Cardiac muscle cell (in vitro differentiated cells and primary cell): ENCODE measurements around the gene CMIP. TPM values are rescaled to one million over a fixed set of nuclear protein-coding genes. Genes with fewer than 3 reads are reported as not detected.
A peak's percentile ranks its signal among the peaks of the same experiment; 100 is the strongest.

ENCODE experiments used
- DNase-seq, 2 donors: peaks; one replicate each; pipeline versions ENCODE4 v3.0.0 to v3.0.0-alpha.2; 2010 to 2017; ENCODE audit warnings: low read depth in 1 of 2, low spot score in 1 of 2
- H3K27ac ChIP-seq: fragments of 200-600 bp; sonication (generic); 2 replicates; pipeline ENCODE4 v1.5.1; 2016
- H3K27me3 ChIP-seq: fragments of 200-600 bp; sonication (generic); 2 replicates; pipeline ENCODE4 v1.6.0; 2016; ENCODE audit warnings: control low read depth
- H3K36me3 ChIP-seq: fragments of 200-600 bp; sonication (generic); 2 replicates; pipeline ENCODE4 v1.5.1; 2016; ENCODE audit warnings: control low read depth
- H3K4me1 ChIP-seq: fragments of 200-600 bp; sonication (generic); 2 replicates; pipeline ENCODE4 v1.8.1; 2017; ENCODE audit warnings: low read depth, mild to moderate bottlenecking, mixed run types
- H3K4me3 ChIP-seq: fragments of 200-600 bp; sonication (generic); 2 replicates; pipeline ENCODE4 v1.5.1; 2016; ENCODE audit warnings: mild to moderate bottlenecking
- H3K9me3 ChIP-seq: fragments of 200-600 bp; sonication (generic); 2 replicates; pipeline ENCODE4 v1.5.1; 2017; ENCODE audit warnings: low read depth, mild to moderate bottlenecking, control low read depth
- polyA plus RNA-seq: library from polyadenylated mRNA; unstranded; fragments of >200 nt; fragmentation: Nextera tagmentation; extraction: Ambion mirVana; gene quantifications from 2 replicates; pipeline ENCODE4 v1.2.1, GENCODE V29; 2016
- total RNA-seq: library from RNA; depleted of rRNA; stranded (reverse); fragments of >200 nt; gene quantifications from 2 replicates; pipeline ENCODE4 v1.2.3, GENCODE V29; 2016
- TF ChIP-seq, protein P1 (sequence below): IDR thresholded peaks from 2 replicates; pipeline ENCODE4 v1.5.1; 2012; ENCODE audit warnings: low read depth, mild to moderate bottlenecking, low read length

The CMIP gene
- total and polyA plus RNA-seq, 2 experiments from 2014 or later: 1.8 to 22.2 TPM

DNA sequence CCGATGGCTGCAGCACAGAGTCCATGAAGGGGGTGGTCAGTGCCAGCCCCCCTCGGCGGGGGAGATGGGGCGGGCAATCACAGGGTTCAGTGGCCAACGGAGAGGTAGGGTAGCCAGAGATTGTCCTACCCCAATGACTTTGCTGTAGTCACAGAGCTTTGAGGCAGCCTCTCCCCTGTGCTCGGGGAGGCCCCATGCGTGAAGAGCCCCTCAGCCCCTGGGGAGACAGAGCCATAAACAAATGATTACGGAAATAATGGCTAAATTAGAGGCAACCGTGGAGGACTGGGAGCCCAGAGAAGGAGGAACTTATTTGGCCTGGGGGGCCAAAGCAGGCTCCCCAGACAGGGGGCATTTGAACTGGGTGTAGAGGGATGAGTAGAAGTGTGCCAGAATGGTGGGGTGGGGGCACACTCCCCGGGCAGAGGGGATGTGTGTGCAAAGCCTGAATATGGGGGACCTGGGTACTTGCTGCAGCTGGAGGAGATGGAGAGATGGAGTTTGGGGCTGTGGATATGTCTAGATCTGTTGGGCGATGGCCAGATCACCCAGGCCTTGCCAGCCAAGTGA, 164.8 kb downstream of the CMIP start:
- TF ChIP-seq, protein P1, sequence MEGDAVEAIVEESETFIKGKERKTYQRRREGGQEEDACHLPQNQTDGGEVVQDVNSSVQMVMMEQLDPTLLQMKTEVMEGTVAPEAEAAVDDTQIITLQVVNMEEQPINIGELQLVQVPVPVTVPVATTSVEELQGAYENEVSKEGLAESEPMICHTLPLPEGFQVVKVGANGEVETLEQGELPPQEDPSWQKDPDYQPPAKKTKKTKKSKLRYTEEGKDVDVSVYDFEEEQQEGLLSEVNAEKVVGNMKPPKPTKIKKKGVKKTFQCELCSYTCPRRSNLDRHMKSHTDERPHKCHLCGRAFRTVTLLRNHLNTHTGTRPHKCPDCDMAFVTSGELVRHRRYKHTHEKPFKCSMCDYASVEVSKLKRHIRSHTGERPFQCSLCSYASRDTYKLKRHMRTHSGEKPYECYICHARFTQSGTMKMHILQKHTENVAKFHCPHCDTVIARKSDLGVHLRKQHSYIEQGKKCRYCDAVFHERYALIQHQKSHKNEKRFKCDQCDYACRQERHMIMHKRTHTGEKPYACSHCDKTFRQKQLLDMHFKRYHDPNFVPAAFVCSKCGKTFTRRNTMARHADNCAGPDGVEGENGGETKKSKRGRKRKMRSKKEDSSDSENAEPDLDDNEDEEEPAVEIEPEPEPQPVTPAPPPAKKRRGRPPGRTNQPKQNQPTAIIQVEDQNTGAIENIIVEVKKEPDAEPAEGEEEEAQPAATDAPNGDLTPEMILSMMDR: no peak
- H3K27ac ChIP-seq: no peak overlapping the region
- H3K36me3 ChIP-seq: peaks cover 7% of the 10 kb centered on the region
- no peaks in the 10 kb centered on the region for H3K9me3 ChIP-seq
- H3K27me3 ChIP-seq: no peaks in the 10 kb centered on the region
- H3K4me1 ChIP-seq: no peaks in the 10 kb centered on the region
- no peak for DNase-seq
- H3K4me3 ChIP-seq: no peak overlapping the region

DNA sequence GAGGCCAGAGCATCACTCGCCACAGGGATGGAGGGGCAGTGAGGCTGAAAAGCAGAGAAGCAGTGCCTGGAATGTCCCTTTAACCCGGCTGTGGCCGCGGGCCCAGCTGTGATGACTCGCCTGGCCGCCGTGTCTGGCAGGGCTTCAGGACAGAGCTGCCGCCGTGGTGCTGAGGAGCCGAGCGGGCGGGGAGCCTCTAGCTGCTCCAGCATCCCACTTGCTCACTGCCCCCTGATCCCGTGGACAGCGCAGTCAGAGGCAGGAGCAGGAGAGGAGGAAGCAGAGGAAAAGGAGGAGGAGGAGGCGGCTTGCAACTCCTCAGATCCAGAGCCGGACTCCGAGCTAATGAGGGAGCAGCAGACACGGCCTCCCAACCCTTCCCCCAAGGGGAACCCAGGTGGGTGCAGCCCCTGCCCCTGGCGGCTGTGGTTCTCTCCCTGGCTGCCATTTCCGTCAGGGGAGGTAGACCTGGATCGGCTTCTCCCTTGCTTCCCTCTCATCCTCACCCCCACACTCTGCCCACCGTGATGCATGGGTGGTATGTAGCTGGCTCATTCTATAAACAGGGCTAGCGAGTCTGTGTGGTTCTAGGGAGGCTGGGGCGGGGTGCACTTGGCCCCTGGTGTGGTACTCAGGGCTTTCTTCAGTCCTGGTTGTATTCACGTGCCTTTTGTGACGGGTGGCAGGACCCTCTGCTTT, 165.7 kb downstream of the CMIP start:
- Histone ChIP-seq H3K9me3 (no peaks in the 10 kb centered on the region), H3K36me3 (peaks cover 7% of the 10 kb centered on the region), H3K27me3 (no peaks in the 10 kb centered on the region), H3K4me3 (no peak overlapping the region), H3K27ac (no peak overlapping the region), H3K4me1 (no peaks in the 10 kb centered on the region)
- peak in 1 of 2 donors; percentile 84 for DNase-seq
- TF ChIP-seq, protein P1: no peak

DNA sequence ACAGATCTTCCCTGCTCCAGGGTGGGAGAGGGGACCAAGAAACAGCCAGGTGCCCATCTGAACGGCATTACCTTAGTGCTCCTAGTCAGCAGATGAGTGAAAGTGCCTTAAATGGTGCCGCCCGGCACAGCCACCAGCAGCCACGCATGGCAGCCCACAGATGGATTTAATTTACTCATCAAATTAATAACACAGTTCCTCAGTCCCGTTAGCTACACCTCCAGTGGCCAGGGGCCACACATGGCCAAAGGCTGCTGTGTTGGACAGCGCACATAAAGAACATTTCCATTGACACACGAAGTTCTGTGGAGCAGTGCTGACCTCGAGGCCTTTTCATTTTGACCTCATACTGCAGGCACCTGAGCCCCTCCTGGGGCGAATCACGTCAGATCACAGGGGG, 166.3 kb downstream of the CMIP start:
- no peak overlapping the region for H3K4me3 ChIP-seq
- no peaks in the 10 kb centered on the region for H3K4me1 ChIP-seq
- H3K36me3 ChIP-seq: peaks cover 7% of the 10 kb centered on the region
- no peak overlapping the region for H3K27ac ChIP-seq
- no peaks in the 10 kb centered on the region for H3K9me3 ChIP-seq
- no peak for DNase-seq
- TF ChIP-seq, protein P1: no peak
- no peaks in the 10 kb centered on the region for H3K27me3 ChIP-seq

DNA sequence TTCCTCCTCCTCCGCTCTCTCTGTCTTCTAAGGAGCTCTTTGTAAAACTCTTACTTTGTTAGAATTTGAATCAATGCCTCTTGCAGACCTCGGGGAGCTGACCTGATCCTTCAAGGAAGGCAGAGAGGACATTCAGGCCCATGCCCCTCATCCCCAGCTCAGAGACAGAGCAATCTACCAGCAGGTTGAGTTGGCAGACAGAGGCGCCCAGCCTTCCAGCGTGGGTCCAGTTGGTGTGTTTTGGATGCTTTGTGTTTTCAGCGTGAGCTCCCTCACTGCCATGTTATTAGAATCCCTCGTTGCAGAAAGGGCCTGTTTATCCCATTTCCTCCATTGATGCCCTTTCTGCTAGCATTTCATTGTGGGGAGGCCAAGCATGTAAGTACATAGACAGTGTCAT, 167.1 kb downstream of the CMIP start:
- TF ChIP-seq, protein P1: no peak
- H3K36me3 ChIP-seq: peaks cover 7% of the 10 kb centered on the region
- no peak overlapping the region for H3K4me3 ChIP-seq
- H3K27ac ChIP-seq: no peak overlapping the region
- peaks cover 5% of the 10 kb centered on the region for H3K4me1 ChIP-seq
- H3K27me3 ChIP-seq: no peaks in the 10 kb centered on the region
- DNase-seq: no peak
- no peaks in the 10 kb centered on the region for H3K9me3 ChIP-seq

DNA sequence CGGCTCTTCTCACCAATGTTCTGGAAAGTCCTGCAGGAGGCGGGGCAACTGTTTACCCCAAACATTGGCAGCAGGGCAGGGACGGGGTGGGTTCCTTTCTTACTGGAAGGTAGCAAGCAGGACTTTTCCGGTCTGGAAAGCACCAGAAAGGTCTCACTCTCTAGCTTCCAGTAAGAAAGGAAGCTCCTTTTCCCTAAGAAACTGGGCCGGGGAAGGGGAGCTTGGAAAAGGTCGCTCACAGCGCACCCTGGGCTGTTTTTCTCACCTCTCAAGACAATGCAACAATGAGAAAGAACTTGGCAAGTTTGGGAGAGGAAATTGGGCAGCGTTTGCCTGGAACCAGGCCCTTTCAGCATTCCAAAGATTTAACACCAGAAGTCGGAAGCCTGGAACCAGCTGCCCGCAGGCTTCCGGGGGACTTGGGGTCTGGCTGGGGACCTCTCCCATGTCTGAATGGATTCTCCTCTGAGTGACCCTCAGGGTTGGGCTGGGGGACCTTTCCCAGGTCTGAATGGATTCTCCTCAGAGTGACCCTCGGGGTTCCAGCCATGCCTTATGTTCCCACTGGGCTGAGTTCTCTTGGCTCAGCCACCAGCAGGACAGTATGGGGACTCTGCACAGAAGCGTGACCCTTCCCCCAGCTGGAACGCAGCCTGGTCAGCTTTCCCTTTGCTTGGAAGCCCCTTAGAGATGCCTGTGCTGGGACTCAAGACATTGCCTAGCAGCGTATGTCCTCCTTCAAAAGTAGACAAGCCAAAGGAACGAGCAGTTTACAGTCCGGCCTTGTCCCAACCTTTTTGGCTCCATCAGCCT, 167.9 kb downstream of the CMIP start:
- H3K4me3 ChIP-seq: no peak overlapping the region
- peaks cover 8% of the 10 kb centered on the region for H3K4me1 ChIP-seq
- DNase-seq: peak in 1 of 2 donors; percentile 84
- no peak overlapping the region for H3K27ac ChIP-seq
- peaks cover 5% of the 10 kb centered on the region for H3K36me3 ChIP-seq
- TF ChIP-seq, protein P1: no peak
- H3K9me3 ChIP-seq: no peaks in the 10 kb centered on the region
- no peaks in the 10 kb centered on the region for H3K27me3 ChIP-seq
